GM12878 (cell line): ENCODE results near the gene FBLN1. TPM values are rescaled to one million over a fixed set of nuclear protein-coding genes. Genes with fewer than 3 reads are reported as not detected.

Experiments used
- ATAC-seq: fragments of 200-7000 bp; cut with Tn5 transposase; 3 replicates; pipeline ENCODE4 v1.9.1; 2020; ENCODE audit warnings: mild to moderate bottlenecking, moderate library complexity
- BruUV-seq: library from RNA; stranded (reverse); fragments of 400-500 nt; replicated peaks from 2 replicates; lab custom pipeline; 2021; lab: Mats Ljungman, UMichigan
- CTCF ChIA-PET: fragments of 300-600 bp; sonication (Branson Sonifier 250); formaldehyde crosslinking; extraction: SDS; loops from one replicate; lab custom pipeline; 2021; ENCODE audit warnings: inconsistent platforms; lab: Yijun Ruan, JAX
- POLR2A ChIA-PET: fragments of 350-600 bp; formaldehyde crosslinking; extraction: SDS; loops from one replicate; lab custom pipeline; 2021; ENCODE audit warnings: inconsistent platforms; lab: Charles Lee
- RAD21 ChIA-PET: fragments of 300-600 bp; sonication (Branson Sonifier 250); formaldehyde crosslinking; loops from one replicate; lab custom pipeline; 2023; ENCODE audit warnings: antibody characterized with exemption; ENCODE audit not compliant: unreplicated experiment; lab: Charles Lee
- SMC1A ChIA-PET: fragments of 300-600 bp; sonication (Branson Sonifier 250); formaldehyde crosslinking; loops from one replicate; lab custom pipeline; 2023; ENCODE audit not compliant: unreplicated experiment, uncharacterized antibody; lab: Charles Lee
- DNase-seq: peaks from one replicate; pipeline ENCODE4 v3.0.0-alpha.2; 2011; ENCODE audit warnings: low read depth, low spot score
- FAIRE-seq: peaks from 3 replicates; lab custom pipeline; 2011; peaks lifted over from hg19 to GRCh38; lab: Jason Lieb, UNC
- H2AFZ ChIP-seq: 2 replicates; pipeline ENCODE4 v1.6.0; 2011; ENCODE audit warnings: low read depth, low read length, control low read depth; ENCODE audit not compliant: control insufficient read depth
- H3K27ac ChIP-seq: 2 replicates; pipeline ENCODE4 v1.5.1; 2011; ENCODE audit warnings: control low read depth; ENCODE audit not compliant: control insufficient read depth, insufficient read depth
- H3K27me3 ChIP-seq, 2 experiments: replicated peaks in 1 of 2; 2 replicates each; pipeline versions ENCODE4 v1.6.0 to v1.6.1; 2011; ENCODE audit warnings: low read length in 1 of 2; ENCODE audit not compliant: control insufficient read depth in 2 of 2, insufficient read depth in 2 of 2
- H3K36me3 ChIP-seq, 2 experiments: 2 replicates each; pipeline ENCODE4 v1.5.1; 2011; ENCODE audit warnings: low read length in 1 of 2; ENCODE audit not compliant: control insufficient read depth in 2 of 2, insufficient read depth in 2 of 2
- H3K4me1 ChIP-seq: 2 replicates; pipeline ENCODE4 v1.6.1; 2011; ENCODE audit warnings: mild to moderate bottlenecking, low read length, moderate library complexity, mixed read lengths; ENCODE audit not compliant: control insufficient read depth, insufficient read depth
- H3K4me2 ChIP-seq: 2 replicates; pipeline ENCODE4 v1.6.0; 2011; ENCODE audit warnings: control low read depth; ENCODE audit not compliant: control insufficient read depth, insufficient read depth
- H3K4me3 ChIP-seq: fragments of 200-600 bp; sonication (generic); 2 replicates; pipeline ENCODE4 v1.5.1; 2016
- H3K79me2 ChIP-seq: 2 replicates; pipeline ENCODE4 v1.6.0; 2011; ENCODE audit warnings: low read length; ENCODE audit not compliant: control insufficient read depth, insufficient read depth
- H3K9ac ChIP-seq: 2 replicates; pipeline ENCODE4 v1.8.0; 2011; ENCODE audit warnings: low read length, control low read depth, mixed read lengths; ENCODE audit not compliant: control insufficient read depth, insufficient read depth
- H3K9me3 ChIP-seq: replicated peaks from 3 replicates; pipeline ENCODE4 v1.5.1; 2011; ENCODE audit warnings: mild to moderate bottlenecking, low read length; ENCODE audit not compliant: control insufficient read depth, insufficient read depth
- H4K20me1 ChIP-seq: 2 replicates; pipeline ENCODE4 v1.6.0; 2011; ENCODE audit not compliant: control insufficient read depth, insufficient read depth
- CBFB ChIP-seq: IDR thresholded peaks from 2 replicates; pipeline ENCODE4 v1.6.1; 2016; ENCODE audit warnings: antibody characterized with exemption, low read depth
- CREB1 ChIP-seq: IDR thresholded peaks from 2 replicates; pipeline ENCODE4 v1.6.1; 2012; ENCODE audit warnings: low read depth, mild to moderate bottlenecking, inconsistent platforms
- JUND ChIP-seq: IDR thresholded peaks from 2 replicates; pipeline ENCODE4 v1.6.1; 2012; ENCODE audit warnings: low read depth, mild to moderate bottlenecking, low read length, improper control_type of control experiment, moderate library complexity
- MTA2 ChIP-seq: fragments of 450-650 bp; IDR thresholded peaks from 2 replicates; pipeline ENCODE4 v1.6.1; 2016; ENCODE audit warnings: low read depth, mild to moderate bottlenecking, moderate library complexity
- MTA3 ChIP-seq: IDR thresholded peaks from 2 replicates; pipeline ENCODE4 v1.6.1; 2012; ENCODE audit warnings: low read length, inconsistent platforms, borderline replicate concordance
- MYC ChIP-seq: IDR thresholded peaks from 2 replicates; pipeline ENCODE4 v1.6.1; 2011; ENCODE audit warnings: mild to moderate bottlenecking, low read length, moderate library complexity, inconsistent platforms; ENCODE audit not compliant: insufficient read depth, insufficient replicate concordance, insufficient read length, severe bottlenecking
- NFYB ChIP-seq: IDR thresholded peaks from 2 replicates; pipeline ENCODE4 v1.6.1; 2011; ENCODE audit warnings: low read depth, mild to moderate bottlenecking, low read length, improper control_type of control experiment, moderate library complexity; ENCODE audit not compliant: insufficient read depth
- POLR2AphosphoS2 ChIP-seq: IDR thresholded peaks from 2 replicates; pipeline ENCODE4 v1.6.1; 2011; ENCODE audit warnings: low read depth, mild to moderate bottlenecking, low read length, improper control_type of control experiment, moderate library complexity
- SMC3 ChIP-seq: IDR thresholded peaks from 2 replicates; pipeline ENCODE4 v1.6.1; 2011; ENCODE audit warnings: low read length, improper control_type of control experiment, borderline replicate concordance
- STAT1 ChIP-seq: fragments of 450-650 bp; conservative IDR thresholded peaks from 2 replicates; pipeline ENCODE4 v1.6.1; 2014; ENCODE audit warnings: antibody characterized with exemption, mild to moderate bottlenecking
- STAT3 ChIP-seq: IDR thresholded peaks from 2 replicates; pipeline ENCODE4 v1.6.1; 2011; ENCODE audit warnings: low read depth, low read length, improper control_type of control experiment
- SUZ12 ChIP-seq: fragments of 200-600 bp; sonication (generic); IDR thresholded peaks from one replicate; pipeline ENCODE4 v1.6.1; 2018; ENCODE audit warnings: antibody characterized with exemption, mild to moderate bottlenecking; ENCODE audit not compliant: unreplicated experiment
- ZBED1 ChIP-seq: IDR thresholded peaks from 2 replicates; pipeline ENCODE4 v1.6.1; 2016; ENCODE audit warnings: borderline replicate concordance
- ZNF384 ChIP-seq: IDR thresholded peaks from 2 replicates; pipeline ENCODE4 v1.6.1; 2012; ENCODE audit warnings: low read depth, mild to moderate bottlenecking, low read length, improper control_type of control experiment, borderline replicate concordance
- WGBS: methylation state at CpG from one replicate; pipeline ENCODE4 v1.1.6; 2016; ENCODE audit warnings: low lambda C conversion rate; ENCODE audit not compliant: insufficient replicate concordance, insufficient coverage; ENCODE audit errors: missing lambda C conversion rate; 5-methylcytosine and 5-hydroxymethylcytosine counted together
- in situ Hi-C: fragments of 300-500 bp; cut with MboI; formaldehyde crosslinking; loops from 9 replicates; pipeline ENCODE4 v1.14.3; 2018; ENCODE audit warnings: mixed read lengths
- intact Hi-C: fragments of 100-400 bp; cut with micrococcal nuclease; formaldehyde crosslinking; loops from one replicate; pipeline ENCODE4 v1.14.2; 2022; ENCODE audit not compliant: unreplicated experiment
- polyA plus RNA-seq, 11 experiments: library from polyadenylated mRNA; depleted of rRNA in 4 of 11; unstranded in 6 of 11; stranded (reverse) in 5 of 11; fragments of >200 nt; fragmentation: Nextera tagmentation in 4 of 11; fragmentation: Illumina TruSeq in 1 of 11; extraction: Ambion mirVana in 4 of 11; extraction: Trizol in 1 of 11; gene quantifications; 1 replicate in 1 of 11; 2 replicates in 10 of 11; pipeline versions ENCODE4 v1.2.1 to v1.2.3, GENCODE V29; 2011 to 2016; ENCODE audit warnings: inconsistent platforms in 2 of 11, missing spikeins in 2 of 11, low read depth in 1 of 11
- total RNA-seq, 4 experiments: library from RNA; depleted of rRNA in 3 of 4; stranded (reverse); fragments of >200 nt in 3 of 4; fragmentation: Illumina TruSeq in 1 of 4; extraction: Trizol in 1 of 4; gene quantifications; 2 replicates each; pipeline versions ENCODE4 v1.2.1 to v1.2.3, GENCODE V29; 2013 to 2021
- TF ChIP-seq, protein P1 (sequence below): fragments of 450-650 bp; IDR thresholded peaks from 2 replicates; pipeline ENCODE4 v1.6.1; 2017; ENCODE audit warnings: antibody characterized with exemption, mild to moderate bottlenecking, moderate library complexity
- TF ChIP-seq, protein P2 (sequence below): IDR thresholded peaks from 2 replicates; pipeline ENCODE4 v1.6.1; 2012; ENCODE audit warnings: low read length, inconsistent platforms
- TF ChIP-seq, protein P3 (sequence below): IDR thresholded peaks from 2 replicates; pipeline ENCODE4 v1.6.1; 2011; ENCODE audit warnings: borderline replicate concordance, low read depth, mild to moderate bottlenecking, moderate library complexity, mixed read lengths, low read length; ENCODE audit not compliant: insufficient read depth; ENCODE audit errors: extremely low read length
- TF ChIP-seq, protein P4 (sequence below): fragments of 450-650 bp; IDR thresholded peaks from 2 replicates; pipeline ENCODE4 v1.6.1; 2016; ENCODE audit warnings: mild to moderate bottlenecking

FBLN1 gene
- total and polyA plus RNA-seq, 10 of the 15 experiments (the other 5 are each of a cell fraction or from before 2014, with no cell fraction given) = 0.20 to 0.51 TPM; not detected in 8

DNA sequence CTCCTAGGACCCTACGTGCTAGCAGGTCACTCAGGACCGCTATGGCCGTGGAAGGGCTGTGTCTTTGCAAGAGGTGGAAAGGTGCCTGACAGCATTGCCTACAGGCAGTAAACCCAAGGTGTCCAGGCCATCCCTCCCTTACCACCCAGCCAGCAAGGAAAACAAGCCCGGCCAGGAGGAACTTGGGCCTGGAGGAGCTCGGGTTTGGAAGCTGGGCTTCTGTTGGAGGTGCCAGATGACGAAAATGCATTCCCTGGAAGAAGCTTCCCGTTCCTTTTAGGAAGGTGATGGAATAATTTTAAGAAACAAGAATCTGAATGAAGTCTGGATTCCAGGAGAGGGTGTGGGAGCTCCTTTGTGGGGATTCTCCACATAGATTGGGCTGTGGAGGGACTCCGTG lies 23.6 kb downstream of the FBLN1 start:
- H3K27ac ChIP-seq = no peak overlapping the region
- RAD21 ChIA-PET = no interaction called here
- WGBS = 8% methylated on average over 8 of the region's 8 CpGs

More for the DNA sequence above, 23.6 kb downstream of the FBLN1 start:
- H2AFZ ChIP-seq = no peak overlapping the region
- no peaks in the 10 kb centered on the region; the same call in 2 of the 3 replicates for H3K9me3 ChIP-seq
- H3K79me2 ChIP-seq = no peaks in the 10 kb centered on the region
- TF ChIP-seq CREB1 = no peak
- TF ChIP-seq, protein P1, sequence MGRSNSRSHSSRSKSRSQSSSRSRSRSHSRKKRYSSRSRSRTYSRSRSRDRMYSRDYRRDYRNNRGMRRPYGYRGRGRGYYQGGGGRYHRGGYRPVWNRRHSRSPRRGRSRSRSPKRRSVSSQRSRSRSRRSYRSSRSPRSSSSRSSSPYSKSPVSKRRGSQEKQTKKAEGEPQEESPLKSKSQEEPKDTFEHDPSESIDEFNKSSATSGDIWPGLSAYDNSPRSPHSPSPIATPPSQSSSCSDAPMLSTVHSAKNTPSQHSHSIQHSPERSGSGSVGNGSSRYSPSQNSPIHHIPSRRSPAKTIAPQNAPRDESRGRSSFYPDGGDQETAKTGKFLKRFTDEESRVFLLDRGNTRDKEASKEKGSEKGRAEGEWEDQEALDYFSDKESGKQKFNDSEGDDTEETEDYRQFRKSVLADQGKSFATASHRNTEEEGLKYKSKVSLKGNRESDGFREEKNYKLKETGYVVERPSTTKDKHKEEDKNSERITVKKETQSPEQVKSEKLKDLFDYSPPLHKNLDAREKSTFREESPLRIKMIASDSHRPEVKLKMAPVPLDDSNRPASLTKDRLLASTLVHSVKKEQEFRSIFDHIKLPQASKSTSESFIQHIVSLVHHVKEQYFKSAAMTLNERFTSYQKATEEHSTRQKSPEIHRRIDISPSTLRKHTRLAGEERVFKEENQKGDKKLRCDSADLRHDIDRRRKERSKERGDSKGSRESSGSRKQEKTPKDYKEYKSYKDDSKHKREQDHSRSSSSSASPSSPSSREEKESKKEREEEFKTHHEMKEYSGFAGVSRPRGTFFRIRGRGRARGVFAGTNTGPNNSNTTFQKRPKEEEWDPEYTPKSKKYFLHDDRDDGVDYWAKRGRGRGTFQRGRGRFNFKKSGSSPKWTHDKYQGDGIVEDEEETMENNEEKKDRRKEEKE = no peak
- TF ChIP-seq SMC3 = no peak
- TF ChIP-seq STAT3 = no peak
- TF ChIP-seq MYC = no peak
- no peak for TF ChIP-seq CBFB
- TF ChIP-seq, protein P2, sequence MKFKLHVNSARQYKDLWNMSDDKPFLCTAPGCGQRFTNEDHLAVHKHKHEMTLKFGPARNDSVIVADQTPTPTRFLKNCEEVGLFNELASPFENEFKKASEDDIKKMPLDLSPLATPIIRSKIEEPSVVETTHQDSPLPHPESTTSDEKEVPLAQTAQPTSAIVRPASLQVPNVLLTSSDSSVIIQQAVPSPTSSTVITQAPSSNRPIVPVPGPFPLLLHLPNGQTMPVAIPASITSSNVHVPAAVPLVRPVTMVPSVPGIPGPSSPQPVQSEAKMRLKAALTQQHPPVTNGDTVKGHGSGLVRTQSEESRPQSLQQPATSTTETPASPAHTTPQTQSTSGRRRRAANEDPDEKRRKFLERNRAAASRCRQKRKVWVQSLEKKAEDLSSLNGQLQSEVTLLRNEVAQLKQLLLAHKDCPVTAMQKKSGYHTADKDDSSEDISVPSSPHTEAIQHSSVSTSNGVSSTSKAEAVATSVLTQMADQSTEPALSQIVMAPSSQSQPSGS = no peak
- TF ChIP-seq POLR2AphosphoS2 = no peak
- no peak for TF ChIP-seq SUZ12
- no peak for TF ChIP-seq NFYB
- TF ChIP-seq ZNF384 = no peak
- no peak for TF ChIP-seq STAT1
- no peak for TF ChIP-seq ZBED1
- TF ChIP-seq, protein P3, sequence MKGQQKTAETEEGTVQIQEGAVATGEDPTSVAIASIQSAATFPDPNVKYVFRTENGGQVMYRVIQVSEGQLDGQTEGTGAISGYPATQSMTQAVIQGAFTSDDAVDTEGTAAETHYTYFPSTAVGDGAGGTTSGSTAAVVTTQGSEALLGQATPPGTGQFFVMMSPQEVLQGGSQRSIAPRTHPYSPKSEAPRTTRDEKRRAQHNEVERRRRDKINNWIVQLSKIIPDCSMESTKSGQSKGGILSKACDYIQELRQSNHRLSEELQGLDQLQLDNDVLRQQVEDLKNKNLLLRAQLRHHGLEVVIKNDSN = no peak
- no peak for TF ChIP-seq MTA2
- no peak for TF ChIP-seq MTA3
- no peak for TF ChIP-seq JUND
- TF ChIP-seq, protein P4, sequence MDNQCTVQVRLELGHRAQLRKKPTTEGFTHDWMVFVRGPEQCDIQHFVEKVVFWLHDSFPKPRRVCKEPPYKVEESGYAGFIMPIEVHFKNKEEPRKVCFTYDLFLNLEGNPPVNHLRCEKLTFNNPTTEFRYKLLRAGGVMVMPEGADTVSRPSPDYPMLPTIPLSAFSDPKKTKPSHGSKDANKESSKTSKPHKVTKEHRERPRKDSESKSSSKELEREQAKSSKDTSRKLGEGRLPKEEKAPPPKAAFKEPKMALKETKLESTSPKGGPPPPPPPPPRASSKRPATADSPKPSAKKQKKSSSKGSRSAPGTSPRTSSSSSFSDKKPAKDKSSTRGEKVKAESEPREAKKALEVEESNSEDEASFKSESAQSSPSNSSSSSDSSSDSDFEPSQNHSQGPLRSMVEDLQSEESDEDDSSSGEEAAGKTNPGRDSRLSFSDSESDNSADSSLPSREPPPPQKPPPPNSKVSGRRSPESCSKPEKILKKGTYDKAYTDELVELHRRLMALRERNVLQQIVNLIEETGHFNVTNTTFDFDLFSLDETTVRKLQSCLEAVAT = no peak
- DNase-seq (no peak), FAIRE-seq (no peak), ATAC-seq (no peak)
- H3K27me3 ChIP-seq = peaks cover 2 to 5% of the 10 kb centered on the region in 2 experiments
- no peak overlapping the region for H3K4me2 ChIP-seq
- no peaks in the 10 kb centered on the region; a peak in 1 of 4 replicates for H3K36me3 ChIP-seq
- H3K9ac ChIP-seq = no peak overlapping the region
- ChIA-PET POLR2A (no interaction called here), SMC1A (no interaction called here), CTCF (no interaction called here)
- in situ Hi-C loops (no loop called here), intact Hi-C loops (no loop called here)
- no peak overlapping the region for H3K4me3 ChIP-seq
- BruUV-seq = no TSS peak
- no peaks in the 10 kb centered on the region for H4K20me1 ChIP-seq
- H3K4me1 ChIP-seq = no peaks in the 10 kb centered on the region
